Smooth muscle cell of the brain vasculature (primary cell): ENCODE results near the gene SPX.

Source experiments
- DNase-seq: peaks from one replicate; pipeline ENCODE4 v3.0.0-alpha.2; 2012; ENCODE audit warnings: low read depth, low spot score

SPX gene, protein sequence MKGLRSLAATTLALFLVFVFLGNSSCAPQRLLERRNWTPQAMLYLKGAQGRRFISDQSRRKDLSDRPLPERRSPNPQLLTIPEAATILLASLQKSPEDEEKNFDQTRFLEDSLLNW

DNA sequence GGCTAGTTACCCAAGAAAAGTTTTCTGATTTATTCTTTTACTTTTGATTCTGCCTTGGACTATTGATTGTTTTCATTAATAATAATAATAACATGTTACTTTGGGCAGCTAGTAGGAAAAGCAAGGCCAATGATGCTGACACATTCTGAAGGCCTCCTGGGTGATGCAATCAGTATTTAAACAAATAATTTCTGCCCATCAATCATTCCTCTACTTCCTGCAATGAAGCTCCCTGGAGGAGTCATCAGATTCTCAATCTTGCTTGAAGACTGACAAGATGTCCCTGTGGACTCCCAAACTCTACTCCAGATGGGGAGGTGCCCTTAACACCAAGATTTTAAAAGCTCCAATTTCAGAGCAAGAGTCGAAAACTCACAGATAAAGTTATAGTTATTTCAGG is at the start of gene SPX:
SPX (plus strand) TSS at position 244 of the 400 bp plus-strand sequence. CDS start 177 bp downstream, outside the sequence.
- no peak for DNase-seq

DNA sequence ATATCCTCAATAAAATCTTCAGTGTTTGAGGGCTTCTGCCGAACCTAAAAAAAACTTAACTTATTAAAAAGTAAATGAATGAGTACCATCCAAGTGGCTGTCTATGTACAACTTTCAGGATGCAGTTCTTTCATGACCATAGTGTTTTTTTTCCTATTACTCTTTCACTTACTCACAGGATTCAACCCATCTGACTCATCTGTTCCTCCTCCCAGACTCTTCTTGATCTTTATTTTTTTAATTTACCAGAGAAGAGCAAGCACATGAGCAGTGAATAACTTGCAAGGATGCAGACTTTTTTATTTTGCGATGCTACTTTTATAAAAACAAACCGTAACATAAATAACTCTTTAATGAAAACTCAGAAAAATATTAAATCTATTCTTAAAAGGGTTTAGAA is 49.1 kb upstream of the SPX start:
- DNase-seq: peak; percentile 20

DNA sequence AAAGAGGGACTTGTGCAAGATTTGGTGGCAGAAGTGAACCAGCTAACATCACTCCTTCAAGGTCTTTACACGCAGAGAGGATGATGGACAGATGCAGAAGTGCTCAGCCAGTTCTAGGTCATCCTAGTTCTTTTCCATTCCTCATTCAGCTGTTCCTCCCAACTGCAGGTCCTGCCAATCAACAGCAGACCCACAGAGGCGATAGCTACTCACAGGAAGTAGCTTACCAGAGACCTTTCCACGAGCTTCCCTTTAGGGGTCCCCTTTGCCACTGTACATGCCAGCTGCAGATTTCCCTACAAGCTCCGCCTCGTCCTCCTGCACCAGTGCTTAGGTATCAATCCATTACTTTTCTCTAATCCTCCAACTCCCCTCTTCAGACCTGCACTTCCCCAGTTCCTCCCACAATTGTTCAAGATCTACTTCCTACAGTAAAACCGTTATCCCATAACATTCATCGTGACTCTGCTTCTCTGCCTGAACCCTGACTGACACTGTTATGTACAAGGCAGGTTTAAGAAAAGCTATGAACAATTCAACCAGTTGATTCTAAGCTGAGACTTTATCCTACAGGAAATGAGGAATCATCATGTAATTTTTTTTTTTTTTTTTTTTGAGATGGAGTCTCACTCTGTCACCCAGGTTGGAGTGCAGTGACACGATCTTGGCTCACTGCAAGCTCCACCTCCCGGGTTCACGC is 47.2 kb upstream of the SPX start:
- DNase-seq: no peak

DNA sequence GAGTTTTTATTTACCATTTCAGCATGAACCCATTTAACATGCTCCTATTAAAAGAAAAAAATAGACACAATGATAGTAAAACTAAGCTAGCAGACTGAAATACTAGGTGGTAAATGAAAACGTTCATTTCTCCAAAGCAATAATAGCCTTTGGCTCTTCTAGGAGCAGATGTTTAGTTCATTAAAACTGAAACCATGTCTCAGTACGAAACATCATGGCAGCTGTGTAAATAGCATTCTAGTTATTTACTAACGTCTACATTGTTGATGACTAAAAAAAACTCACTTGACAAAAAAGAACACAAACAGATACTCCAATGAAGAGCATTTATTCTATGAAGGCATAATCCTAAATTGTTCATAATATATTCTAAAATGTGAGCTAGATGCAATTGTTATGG is 42.6 kb upstream of the SPX start:
- DNase-seq: no peak

DNA sequence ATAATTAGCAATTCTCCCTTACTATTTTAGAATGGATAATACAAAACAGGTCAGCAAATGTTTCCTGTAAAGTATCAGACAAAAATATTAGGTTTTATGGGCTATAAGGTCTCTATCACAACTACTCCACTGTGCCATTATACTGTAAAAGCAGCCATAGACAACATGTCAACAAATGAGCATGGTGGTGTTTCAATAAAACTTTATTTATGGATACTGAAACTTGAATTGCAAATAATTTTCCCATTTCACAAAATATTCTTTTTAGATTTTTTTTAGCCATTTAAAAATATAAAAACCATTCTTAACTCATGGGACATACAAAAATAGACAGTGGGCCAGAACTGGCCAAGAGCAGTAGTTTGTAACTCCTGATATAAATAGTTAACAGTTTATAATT is 40.1 kb upstream of the SPX start:
- DNase-seq: no peak

DNA sequence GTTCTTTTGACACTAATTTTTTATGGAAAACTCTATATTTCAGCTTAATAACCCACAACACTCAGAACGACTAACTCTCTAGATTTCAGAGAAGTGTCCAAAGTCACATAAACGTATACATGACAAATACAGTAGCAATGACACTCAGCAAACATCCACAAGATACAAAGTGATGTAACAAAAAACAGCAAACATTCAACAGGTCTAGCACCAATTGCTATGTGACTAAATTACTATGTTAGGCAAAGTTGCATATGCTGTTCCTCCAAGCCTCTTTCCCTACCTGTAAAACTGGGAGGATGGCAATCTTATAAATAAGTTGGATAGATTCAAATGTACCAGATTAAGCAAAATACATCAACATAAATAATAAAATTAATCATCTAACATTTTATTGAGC is 26.3 kb upstream of the SPX start:
- DNase-seq: no peak

DNA sequence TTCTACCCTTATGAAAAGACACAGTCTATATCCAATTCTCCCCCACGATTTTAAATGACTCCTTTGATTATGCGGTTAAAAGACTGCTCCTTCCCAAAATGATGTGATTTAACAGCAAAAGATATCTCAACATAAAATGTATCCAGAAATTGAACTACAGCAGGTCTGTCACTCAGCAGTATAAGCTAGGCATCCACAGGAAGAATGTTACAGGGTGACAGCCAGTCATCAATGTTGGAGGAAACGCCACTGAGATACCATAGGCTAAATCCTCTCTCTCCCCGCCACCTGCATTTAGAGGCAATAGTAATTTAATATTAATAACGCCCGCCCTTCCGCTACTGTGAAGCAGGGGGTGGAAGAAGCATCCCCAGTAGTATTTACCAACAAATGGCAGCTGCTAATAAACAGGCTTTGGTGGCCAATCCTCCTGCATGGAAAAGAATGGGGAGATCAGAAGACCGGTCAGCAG is 25.3 kb upstream of the SPX start:
- no peak for DNase-seq

DNA sequence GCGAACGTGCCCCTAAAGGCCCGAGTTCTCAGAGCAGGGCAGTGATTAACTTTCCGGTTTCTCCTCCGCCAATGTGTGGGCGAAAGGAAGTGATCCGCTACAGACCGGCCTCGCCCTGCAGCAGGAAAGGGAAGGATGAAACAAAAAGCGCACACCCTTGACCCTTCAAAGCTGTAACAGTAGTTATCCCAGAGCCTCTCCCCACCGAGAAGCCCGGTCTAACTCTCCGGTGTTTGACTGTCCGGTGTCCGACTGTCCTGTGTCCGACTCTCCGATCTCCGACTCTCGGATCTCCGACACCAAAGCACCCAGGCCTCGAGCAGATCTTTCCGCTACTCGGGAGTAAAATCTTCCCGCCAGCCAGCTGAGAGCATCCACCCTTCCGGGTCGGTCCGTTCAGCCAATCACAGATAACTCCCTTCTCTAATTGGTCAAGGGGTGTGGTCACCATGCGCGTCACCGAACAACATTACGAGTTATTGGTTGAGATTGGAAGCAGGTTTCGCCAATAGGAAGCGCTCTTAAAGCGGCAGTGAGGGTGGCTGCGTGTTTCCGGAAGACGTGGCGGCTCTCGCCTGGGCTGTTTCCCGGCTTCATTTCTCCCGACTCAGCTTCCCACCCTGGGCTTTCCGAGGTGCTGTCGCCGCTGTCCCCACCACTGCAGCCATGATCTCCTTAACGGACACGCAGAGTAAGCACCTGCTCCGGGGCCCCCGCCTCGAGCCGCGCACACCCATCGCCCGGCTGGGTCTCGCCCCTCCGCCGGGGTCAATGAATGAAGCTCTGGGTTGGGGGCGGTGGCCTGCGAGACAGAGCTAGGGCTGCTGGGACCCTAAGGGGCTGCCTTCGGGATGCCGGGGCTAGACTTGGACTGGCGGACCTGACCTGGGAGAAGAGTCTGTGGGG is 24.6 kb upstream of the SPX start, which contains the start of the genes GOLT1B and RECQL:
GOLT1B (plus strand) TSS at position 532 of the 906 bp plus-strand sequence; CDS start at position 667, 135 bp downstream.
RECQL (minus strand) TSS at position 378 of the 906 bp plus-strand sequence. CDS start 2,065 bp downstream, outside the sequence.
- peak; percentile 96 for DNase-seq

DNA sequence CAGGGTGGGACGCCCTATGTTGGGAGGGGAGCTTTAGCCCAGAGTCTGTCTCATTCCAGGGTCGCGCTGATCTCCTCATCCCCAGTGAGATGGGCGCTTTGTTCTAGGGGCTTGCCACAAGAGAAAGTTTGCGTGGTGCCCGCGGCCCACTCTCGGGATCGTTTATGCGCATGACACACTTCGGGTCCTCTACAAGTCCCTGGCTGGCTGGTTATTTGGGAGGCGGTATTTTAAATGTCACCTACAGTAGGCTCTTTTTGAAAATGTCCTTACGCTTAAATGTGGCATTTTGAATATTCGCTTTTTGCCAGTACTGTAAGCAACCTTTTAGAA is 24.0 kb upstream of the SPX start:
- peak; percentile 9 for DNase-seq

DNA sequence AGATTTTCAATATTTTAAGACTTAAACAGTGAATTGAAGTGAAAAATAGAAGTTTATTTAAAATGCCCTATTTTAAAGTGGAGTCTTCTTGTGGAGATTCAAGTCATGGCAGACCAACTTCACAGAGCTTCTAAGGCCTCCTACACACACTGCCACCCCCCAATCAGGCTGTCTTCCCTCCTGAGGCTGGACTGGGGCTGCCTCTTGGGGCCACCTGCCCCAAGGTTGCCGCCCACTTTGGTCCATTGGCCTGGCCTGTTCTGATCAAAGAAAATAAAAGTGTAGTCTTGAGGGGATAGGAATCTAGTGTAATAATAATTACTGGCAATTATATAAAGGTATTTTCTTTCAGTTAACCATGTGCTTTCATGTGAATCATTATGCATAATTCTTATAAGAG is 23.2 kb upstream of the SPX start:
- no peak for DNase-seq

DNA sequence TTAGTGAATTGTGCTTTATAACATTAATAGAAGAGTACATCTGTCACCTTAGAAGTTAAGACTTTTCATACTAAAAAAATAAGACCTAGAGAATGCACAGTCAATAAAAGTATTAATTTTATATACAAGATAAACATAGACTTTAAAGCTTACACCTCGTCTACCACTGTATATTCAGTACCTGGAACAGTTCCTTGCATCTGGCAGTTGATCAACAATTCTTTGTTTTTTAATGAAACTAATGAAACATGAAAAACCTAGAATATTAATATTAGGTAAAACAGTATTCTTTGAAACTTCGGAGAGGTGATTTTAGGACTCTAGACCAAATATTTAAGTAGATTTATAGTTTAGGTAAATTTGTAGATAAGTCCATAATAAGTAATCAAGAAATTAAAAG is 20.2 kb upstream of the SPX start:
- DNase-seq: no peak

DNA sequence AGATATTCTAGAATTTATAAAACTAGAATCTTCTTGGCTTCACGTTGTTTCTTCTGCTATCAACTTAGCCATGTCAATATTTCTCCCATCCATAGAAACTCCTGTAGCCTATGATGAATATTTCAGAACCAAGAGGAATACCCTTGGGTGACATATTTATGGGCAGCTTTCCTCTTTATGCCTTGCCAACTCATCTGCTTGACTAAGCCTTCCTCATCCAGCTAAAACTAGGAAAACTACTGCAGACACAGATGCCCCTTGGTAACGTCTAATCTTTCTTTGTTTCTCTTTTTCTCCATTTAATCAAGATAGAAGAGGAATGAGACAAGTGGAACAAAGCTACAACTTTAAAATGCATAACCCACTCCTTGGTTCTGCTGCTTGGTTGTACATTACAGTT is 18.2 kb upstream of the SPX start:
- no peak for DNase-seq

DNA sequence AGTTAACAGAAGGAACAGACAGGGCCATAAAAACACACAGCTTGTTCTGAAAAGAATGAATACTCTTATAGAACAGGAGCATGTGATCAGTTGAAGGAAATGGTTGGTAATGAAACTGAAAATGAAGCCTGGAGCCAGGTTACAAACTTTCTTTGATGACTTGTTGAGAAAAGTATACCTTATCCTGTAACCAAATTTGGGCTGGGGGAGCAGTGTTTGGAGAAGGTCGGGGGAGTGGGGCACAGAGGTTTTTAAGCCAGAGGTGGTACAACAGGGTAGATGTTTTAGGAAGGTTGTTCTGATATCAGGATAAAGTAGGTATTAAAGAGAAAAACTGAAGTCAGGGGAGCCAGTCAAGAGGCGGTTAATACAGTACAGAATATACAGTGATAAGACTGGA is 16.3 kb upstream of the SPX start:
- no peak for DNase-seq

DNA sequence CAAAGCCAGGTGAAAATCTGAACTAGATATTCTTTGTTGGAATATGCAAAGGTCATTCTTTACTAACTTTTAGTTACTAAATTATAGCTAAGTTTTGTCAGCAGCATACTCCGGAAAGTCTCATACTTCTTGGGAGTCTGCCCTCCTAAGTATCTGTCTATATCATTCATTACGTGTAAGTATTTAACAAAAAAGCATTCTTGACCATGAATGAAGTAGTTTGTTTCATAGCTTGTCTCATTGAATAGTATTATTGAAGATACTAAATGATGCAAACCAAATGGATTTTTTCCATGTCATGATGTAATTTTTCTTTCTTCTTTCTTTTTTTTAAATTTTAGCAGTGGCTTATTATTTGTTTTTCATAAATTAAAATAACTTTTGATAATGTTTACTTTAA is 9.8 kb upstream of the SPX start:
- DNase-seq: no peak

DNA sequence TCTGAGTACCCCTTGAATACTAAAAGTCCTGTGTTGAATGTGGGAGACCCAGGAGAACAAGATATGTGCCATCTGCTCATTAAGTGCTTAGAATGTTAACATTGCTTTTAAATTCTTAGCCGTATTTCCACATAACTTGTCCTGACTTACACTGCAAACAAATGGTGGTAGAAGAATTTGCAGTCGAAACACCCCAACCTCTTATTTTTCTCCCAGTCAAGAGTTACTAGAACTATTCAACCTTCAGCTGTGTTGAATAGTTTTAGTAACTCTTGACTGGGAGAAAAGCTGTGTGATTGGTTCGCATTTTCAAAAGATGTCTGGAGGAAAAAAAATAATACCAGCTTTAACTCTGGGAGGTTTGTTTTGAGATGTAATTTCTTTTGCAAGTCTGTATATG is 7.6 kb upstream of the SPX start:
- no peak for DNase-seq

DNA sequence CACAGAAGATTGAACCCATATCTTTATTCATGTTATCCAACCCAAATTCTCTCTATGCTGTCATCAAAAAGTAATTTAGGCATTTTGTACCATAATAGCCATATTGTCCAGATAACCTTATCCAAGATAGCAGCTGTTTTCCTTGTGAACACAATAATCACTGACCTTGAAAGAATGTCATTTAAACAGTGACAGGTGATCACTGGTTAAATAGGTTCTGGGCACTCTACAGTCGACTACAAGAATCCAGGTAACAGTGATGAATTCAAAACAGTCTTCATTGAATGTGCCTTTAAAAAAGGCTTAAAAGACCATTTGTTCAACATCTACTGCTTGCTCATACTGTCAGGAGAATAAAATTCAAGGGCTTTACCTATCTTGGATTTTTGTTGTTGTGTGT is 4.6 kb upstream of the SPX start:
- DNase-seq: no peak

DNA sequence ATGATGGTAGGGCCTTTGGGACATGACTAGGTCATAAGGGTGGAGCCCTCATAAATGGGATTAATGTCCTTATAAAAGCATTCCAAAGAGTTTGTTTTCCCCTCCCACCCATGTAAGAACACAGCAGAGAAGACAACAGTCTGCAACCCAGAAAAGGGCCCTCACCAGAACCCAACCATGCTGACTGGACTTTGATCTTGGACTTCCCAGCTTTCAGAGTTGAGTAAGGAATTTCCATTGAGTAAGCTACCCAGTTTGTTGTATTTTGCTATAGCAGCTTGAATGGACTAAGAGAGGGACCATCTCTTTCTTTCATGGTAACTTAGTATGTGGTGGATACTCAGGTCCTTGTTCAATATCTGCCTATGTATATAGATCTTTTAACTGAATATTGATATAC is 2.9 kb upstream of the SPX start:
- no peak for DNase-seq

DNA sequence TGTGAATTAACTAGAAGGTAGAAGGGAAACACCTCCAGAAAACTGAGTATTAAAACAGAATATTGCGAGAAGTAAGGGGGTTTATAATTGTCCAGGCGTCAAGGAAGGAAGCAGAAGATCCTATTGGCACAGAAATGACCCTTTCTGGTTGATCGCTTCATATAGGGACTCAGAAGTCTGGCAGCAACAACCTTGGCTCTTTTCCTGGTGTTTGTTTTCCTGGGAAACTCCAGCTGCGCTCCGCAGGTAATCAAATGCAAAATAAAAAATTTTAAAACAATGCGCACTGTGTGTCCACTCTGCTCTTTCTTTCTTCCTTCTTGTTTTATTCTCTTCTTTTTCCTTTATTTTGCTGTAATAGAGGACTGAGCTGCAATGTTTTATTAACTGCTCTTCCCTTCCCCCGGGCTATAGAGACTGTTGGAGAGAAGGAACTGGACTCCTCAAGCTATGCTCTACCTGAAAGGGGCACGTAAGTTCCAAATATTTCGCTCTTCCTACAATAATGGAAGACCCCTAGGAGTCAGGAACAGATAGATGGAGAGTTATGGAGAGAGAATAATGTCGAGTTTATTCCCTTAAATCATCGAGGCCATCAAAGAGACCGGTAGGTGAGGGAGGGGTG is 737 bp downstream of the SPX start:
- no peak for DNase-seq

DNA sequence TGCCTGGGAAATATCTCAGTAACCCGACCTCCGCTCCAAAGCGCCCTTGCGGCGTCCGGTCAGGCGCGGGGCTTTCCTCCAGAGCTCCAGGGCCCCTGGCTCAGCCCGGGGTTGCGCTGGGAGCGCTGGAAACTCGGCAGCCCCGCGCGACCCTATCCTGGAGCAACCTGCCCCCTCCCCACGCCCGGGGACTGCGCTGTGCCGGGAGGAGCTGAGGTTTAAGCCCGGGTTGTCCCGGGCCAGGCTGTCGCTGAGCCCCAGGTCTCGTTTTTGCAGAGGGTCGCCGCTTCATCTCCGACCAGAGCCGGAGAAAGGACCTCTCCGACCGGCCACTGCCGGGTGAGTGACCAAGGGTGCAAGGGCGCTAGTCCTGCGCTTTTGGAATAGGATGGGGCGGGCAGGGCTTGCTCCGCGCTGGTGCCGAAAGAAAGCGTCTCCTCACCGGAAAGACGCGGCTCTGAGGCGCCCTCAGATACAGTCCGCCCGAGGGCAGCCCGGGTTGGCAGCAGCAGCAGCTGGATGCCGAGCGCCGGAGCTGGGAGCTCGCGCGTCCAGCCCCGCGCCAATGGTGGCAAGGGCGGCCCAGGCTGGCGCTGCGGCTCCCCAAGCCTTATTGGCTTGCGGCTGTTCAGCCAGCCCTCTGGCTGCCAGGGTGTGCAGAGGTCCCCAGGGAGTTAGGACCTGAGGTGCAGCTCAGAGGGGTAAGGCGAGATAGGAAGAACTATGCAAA is 1.5 kb downstream of the SPX start:
- DNase-seq: no peak

DNA sequence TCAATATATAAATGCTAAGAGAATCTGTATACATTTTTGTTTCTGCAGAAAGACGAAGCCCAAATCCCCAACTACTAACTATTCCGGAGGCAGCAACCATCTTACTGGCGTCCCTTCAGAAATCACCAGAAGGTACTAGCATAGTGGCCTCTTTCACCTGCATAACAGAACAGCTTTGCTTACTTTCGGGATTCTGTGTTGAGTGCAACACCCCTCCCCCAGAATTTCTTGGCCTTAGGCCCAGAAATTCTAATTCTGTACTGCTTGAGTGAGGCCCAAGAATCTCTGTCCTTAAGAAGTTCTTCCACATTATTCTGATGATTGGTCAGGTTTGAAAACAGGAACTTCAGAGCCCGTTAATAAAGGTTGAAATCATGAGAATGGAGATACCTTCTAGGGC is 2.9 kb downstream of the SPX start:
- DNase-seq: no peak

DNA sequence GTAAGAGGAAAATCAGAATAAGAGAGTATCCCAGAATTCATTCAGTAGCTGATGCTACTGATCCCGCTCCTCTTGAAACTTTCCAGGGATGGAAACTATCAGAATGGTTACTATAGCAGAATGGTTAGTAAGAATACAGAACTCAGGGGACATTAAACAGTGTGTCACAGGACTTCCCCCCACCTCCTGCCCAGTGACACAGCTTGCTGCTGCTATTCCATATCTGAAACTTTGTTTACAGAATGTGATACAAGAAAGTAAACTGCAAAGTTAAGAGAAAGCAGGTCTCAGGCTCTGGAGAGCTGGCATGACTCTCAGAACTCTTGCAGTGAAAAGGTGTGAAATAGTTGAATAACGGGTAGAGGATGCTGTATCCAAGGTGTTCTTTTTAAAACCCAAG is 3.4 kb downstream of the SPX start:
- DNase-seq: no peak
